Muscle layer of duodenum (tissue), 2 donors: Measurements from ENCODE around the gene ALX4.

Experiments used
- H3K27ac ChIP-seq: one replicate; pipeline ENCODE4 v1.7.0; 2013; ENCODE audit warnings: mild to moderate bottlenecking, low read length
- H3K27me3 ChIP-seq: one replicate; pipeline ENCODE4 v1.7.0; 2013; ENCODE audit warnings: low read depth, mild to moderate bottlenecking, control low read depth, low read length
- H3K36me3 ChIP-seq, 2 donors: one replicate each; pipeline ENCODE4 v1.7.0; 2013; ENCODE audit warnings: low read length in 2 of 2, control low read depth in 1 of 2, mild to moderate bottlenecking in 1 of 2; ENCODE audit not compliant: insufficient read depth in 2 of 2, control insufficient read depth in 1 of 2
- H3K4me1 ChIP-seq, 2 donors: one replicate each; pipeline ENCODE4 v1.7.0; 2013; ENCODE audit warnings: low read length in 2 of 2, mild to moderate bottlenecking in 2 of 2, control low read depth in 1 of 2, moderate library complexity in 1 of 2; ENCODE audit not compliant: insufficient read depth in 2 of 2, control insufficient read depth in 1 of 2
- H3K4me3 ChIP-seq, 2 donors: one replicate each; pipeline ENCODE4 v1.7.0; 2013; ENCODE audit warnings: low read length in 2 of 2, low read depth in 1 of 2, mild to moderate bottlenecking in 1 of 2
- H3K9me3 ChIP-seq, 2 donors: one replicate each; pipeline ENCODE4 v1.7.0; 2013; ENCODE audit warnings: low read length in 2 of 2, control low read depth in 1 of 2, mild to moderate bottlenecking in 1 of 2; ENCODE audit not compliant: control insufficient read depth in 1 of 2
- donor health status: healthy.

ALX4 gene

DNA sequence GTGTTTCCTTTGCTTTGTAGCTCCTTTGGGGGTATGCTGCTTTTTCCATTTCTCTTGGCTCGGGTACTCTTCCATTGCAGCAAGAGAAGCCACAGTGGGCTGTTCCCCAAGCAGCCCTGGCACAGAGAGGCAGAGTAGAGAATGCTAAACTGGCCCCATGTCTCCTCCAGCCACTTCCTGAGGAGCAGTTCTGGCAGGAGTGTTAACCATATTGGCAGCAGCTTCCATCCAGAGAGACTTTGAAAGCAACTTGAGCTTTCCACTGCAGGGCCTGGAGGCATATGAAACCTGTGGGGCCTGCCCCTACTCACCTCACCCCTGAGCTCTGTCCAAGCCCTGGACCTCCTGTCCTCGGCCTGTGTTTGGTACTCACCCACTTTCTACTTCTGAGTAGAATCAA is 61.8 kb downstream of the ALX4 start:
- no peak overlapping the region for H3K4me3 ChIP-seq
- peaks cover 6 to 18% of the 10 kb centered on the region in 2 donors for H3K36me3 ChIP-seq
- peaks cover 9 to 13% of the 10 kb centered on the region in 2 donors for H3K9me3 ChIP-seq
- peaks cover 0 to 4% of the 10 kb centered on the region in 2 donors for H3K4me1 ChIP-seq
- no peak overlapping the region for H3K27ac ChIP-seq
- no peaks in the 10 kb centered on the region for H3K27me3 ChIP-seq

DNA sequence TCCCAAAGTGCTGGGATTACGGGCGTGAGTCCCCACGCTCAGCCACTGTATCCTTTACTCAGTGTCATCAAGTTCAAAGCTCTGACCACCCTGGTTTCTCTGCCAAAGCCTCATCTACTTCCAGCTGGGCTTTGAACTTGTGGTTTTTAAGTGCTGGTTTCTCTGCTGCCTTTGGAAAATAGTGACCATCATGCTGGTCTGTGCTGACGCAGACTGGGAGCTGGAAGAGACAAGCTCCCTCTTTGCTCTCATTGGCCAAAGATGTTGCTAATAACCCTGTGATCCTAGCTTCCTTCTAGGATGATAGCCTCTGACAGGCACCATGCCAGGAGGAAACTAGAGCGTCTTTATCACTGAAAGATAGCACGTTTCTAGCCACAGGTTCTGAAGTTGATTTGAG is 62.4 kb downstream of the ALX4 start:
- H3K4me3 ChIP-seq, result no peak overlapping the region

DNA sequence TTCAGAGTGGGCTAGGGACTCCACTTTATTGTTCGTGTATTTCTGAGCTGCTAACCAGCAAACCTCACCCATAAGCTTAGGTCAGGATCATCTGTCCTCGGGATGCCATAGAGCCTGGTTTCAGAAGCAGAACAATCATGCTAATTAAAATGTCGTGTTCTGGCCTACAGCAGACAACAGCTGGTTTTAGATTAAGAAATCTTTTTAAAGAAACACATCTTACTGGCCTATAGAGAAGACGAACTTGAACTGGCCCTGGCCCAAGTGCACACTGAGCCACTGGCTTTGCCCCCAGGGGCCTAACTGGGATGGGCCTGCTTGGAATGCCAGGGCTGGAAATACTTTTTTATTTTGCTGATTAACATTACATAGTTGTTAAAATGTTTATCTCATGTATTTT is 63.2 kb downstream of the ALX4 start:
- Histone ChIP-seq H3K27me3 (no peaks in the 10 kb centered on the region), H3K4me3 (no peak overlapping the region), H3K27ac (no peak overlapping the region), H3K36me3 (peaks cover 6 to 14% of the 10 kb centered on the region in 2 donors), H3K9me3 (peaks cover 0 to under 1% of the 10 kb centered on the region in 2 donors), H3K4me1 (peaks cover 0 to 4% of the 10 kb centered on the region in 2 donors)

More for the DNA sequence above, 62.4 kb downstream of the ALX4 start:
- Histone ChIP-seq H3K9me3 (peaks cover 4 to 7% of the 10 kb centered on the region in 2 donors), H3K4me1 (peaks cover 0 to 4% of the 10 kb centered on the region in 2 donors), H3K36me3 (peaks cover 6 to 14% of the 10 kb centered on the region in 2 donors), H3K27ac (no peak overlapping the region), H3K27me3 (no peaks in the 10 kb centered on the region)

DNA sequence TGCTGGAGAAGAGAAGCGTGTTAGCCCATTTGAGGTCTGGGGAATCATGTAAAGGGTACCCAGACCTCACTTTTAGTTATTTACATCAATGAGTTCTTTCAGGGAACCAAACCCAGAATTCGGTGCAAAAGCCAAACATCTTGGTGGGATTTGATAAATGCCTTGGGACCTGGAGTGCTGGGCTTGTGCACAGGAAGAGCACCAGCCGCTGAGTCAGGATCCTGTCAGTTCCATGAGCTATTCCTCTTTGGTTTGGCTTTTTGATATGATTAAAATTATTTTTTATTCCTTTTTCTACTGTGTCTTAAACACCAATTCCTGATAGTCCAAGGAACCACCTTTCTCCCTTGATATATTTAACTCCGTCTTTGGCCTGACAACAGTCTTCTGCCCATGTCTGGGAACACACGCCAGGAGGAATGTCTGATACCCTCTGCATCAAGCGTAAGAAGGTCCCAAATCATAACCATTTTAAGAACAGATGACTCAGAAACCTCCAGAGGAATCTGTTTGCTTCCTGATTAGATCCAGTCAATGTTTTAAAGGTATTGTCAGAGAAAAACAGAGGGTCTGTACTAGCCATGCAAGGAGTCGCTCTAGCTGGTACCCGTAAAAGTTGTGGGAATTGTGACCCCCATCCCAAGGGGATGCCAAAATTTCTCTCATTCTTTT is 65.2 kb downstream of the ALX4 start:
- H3K27me3 ChIP-seq, result no peaks in the 10 kb centered on the region
- no peak overlapping the region for H3K27ac ChIP-seq
- H3K4me3 ChIP-seq, result no peak overlapping the region
- H3K4me1 ChIP-seq, result peaks cover 0 to 4% of the 10 kb centered on the region in 2 donors
- H3K9me3 ChIP-seq, result no peaks in the 10 kb centered on the region
- H3K36me3 ChIP-seq, result peaks cover 6 to 14% of the 10 kb centered on the region in 2 donors

DNA sequence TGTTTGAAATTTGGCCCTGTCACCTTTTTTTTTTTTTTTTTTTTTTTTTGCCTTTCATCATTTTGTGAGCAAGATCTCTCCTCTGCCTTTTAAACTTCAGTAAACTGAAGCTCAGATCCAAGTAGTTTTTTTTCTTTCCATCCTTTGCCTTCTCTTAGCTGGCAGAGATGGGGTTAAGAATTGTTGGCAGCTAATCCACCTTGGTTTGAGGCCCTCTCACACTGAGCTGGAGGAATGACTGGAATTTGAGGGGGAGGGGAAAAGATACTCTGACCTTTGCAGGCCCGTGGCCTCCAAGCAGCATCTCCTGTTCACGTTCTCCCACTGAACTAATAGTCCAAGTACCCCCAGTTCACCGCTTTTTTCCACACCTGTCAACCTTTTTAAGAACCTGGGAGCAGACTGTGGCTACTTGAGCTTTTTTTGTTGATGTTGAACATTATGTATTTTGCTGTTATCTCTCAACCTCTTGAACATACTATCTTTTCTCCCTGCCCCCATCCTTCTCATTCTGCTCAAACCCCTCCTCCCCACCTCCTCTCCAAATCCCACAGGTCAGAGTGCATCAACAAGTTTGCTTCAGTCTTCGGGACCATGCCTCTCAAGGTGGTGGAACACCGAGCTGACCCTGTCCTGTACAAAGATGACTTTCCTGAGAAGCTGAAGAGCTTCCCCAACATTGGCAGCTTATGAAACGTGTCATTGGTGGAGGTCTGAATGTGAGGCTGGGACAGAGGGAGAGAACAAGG is 66.2 kb downstream of the ALX4 start:
- H3K9me3 ChIP-seq, result no peaks in the 10 kb centered on the region
- H3K4me3 ChIP-seq, result no peak overlapping the region
- no peaks in the 10 kb centered on the region for H3K27me3 ChIP-seq
- H3K36me3 ChIP-seq, result peaks cover 6 to 9% of the 10 kb centered on the region in 2 donors
- no peak overlapping the region for H3K27ac ChIP-seq
- H3K4me1 ChIP-seq, result peaks cover 0 to 4% of the 10 kb centered on the region in 2 donors

DNA sequence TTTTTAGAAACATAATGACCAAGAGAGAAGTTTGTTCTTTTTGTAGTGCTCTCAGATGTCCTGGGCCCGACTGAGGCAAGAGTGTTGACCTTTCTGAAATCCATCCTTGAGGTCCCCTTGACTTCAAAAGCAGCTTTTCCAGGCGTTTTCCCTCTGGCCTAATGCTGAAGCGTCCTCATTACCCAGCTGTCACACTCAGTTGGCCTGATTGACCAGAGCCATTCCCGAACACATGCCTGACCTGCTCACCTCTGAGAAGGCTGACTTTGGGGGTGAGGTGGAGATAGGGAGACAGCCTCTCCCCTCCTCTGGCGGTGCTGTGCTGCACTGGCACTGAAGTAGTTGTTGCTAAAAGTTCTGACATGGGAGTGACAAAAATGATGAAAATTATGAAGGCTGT is 66.9 kb downstream of the ALX4 start:
- Histone ChIP-seq H3K4me1 (peaks cover 0 to 4% of the 10 kb centered on the region in 2 donors), H3K9me3 (no peaks in the 10 kb centered on the region), H3K27ac (no peak overlapping the region), H3K36me3 (peaks cover 6 to 9% of the 10 kb centered on the region in 2 donors), H3K27me3 (no peaks in the 10 kb centered on the region), H3K4me3 (no peak overlapping the region)

DNA sequence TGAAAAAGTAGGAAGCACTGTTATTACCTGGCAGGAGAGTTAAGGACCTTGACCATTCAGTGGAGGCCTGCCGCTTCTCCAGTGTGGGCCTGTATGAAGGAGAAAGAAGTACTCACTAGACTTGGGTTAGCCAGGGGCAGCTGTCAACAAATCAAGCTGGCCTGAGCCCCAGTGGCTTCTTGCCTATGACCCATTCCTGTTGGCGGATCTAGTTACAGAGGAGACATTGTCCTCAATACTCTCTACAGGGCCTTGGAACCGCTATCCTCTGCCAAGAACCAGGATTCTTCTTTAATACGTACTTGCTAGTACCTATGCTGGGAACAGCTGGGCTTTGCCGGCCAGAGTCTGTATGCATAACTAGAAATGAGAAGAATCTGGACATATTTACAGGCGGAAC is 68.1 kb downstream of the ALX4 start:
- Histone ChIP-seq H3K27ac (no peak overlapping the region), H3K27me3 (no peaks in the 10 kb centered on the region), H3K4me3 (no peak overlapping the region), H3K9me3 (no peaks in the 10 kb centered on the region), H3K36me3 (peaks cover 6 to 12% of the 10 kb centered on the region in 2 donors), H3K4me1 (peaks cover 0 to 4% of the 10 kb centered on the region in 2 donors)

DNA sequence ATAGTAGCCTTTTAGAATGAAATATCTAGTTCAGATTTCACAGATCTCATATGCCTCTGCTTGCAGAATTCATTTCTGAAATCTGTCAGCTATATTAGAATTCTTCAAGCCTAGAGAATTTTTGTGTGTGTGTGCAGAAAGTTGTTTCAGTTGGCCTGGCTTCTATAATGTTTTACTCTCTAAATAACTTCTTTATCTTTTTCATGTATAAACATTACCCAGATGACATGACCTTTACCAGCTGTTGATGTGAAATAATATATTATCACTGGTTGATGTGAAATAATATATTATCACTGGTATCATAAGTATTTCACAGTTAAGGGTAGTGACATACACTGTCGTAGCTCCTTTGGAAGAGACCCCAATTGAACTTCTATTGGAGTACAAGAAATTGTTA is 72.8 kb downstream of the ALX4 start:
- Histone ChIP-seq H3K36me3 (peaks cover 3 to 21% of the 10 kb centered on the region in 2 donors), H3K27ac (no peak overlapping the region), H3K4me1 (no peaks in the 10 kb centered on the region), H3K27me3 (no peaks in the 10 kb centered on the region), H3K4me3 (no peak overlapping the region), H3K9me3 (no peaks in the 10 kb centered on the region)

DNA sequence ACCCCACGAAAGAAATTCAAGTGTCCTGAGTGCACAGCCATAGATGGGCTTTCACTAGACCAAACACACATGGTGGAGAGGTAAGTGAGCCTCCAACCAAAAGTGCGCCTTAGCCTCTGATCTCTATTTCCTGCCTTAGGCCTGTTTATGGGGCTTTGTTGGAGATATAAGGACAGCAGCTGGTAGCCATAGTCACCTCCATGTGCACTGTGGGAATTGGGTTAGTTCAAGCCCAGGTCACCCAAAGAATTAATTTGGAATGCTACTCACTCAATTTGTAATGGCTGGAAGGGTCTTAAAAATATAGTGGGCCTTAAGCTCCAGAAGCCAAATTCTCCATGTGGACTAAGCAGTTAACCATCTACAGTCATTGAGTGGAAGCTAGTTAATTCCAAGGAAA is 73.6 kb downstream of the ALX4 start:
- Histone ChIP-seq H3K36me3 (peaks cover 3 to 21% of the 10 kb centered on the region in 2 donors), H3K4me1 (no peaks in the 10 kb centered on the region), H3K27ac (no peak overlapping the region), H3K9me3 (no peaks in the 10 kb centered on the region), H3K27me3 (no peaks in the 10 kb centered on the region), H3K4me3 (no peak overlapping the region)

DNA sequence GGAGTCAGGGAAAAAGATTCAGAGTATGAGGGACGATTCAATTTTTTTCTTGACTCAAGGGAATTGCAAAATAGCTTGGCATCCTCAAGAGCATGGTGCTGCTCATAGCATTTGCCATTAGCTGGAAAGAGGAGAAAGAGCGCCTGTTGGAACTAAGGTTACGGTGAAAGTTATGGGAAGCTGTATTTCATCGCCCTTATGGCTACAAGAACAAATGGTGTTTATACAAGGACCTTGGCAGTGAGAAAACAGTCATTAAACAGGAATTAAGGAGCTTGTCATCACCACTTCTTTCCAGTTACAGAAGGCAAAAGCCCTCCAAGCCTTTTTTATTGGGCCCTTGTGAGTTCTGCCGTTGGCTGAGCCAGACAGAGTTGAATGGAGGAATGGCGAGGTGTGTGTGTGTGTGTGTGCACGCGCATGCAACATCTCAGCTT is 74.2 kb downstream of the ALX4 start:
- H3K4me3 ChIP-seq, result no peak overlapping the region
- H3K4me1 ChIP-seq, result no peaks in the 10 kb centered on the region
- H3K27me3 ChIP-seq, result no peaks in the 10 kb centered on the region
- no peaks in the 10 kb centered on the region for H3K9me3 ChIP-seq
- H3K27ac ChIP-seq, result no peak overlapping the region
- H3K36me3 ChIP-seq, result peaks cover 3 to 21% of the 10 kb centered on the region in 2 donors

DNA sequence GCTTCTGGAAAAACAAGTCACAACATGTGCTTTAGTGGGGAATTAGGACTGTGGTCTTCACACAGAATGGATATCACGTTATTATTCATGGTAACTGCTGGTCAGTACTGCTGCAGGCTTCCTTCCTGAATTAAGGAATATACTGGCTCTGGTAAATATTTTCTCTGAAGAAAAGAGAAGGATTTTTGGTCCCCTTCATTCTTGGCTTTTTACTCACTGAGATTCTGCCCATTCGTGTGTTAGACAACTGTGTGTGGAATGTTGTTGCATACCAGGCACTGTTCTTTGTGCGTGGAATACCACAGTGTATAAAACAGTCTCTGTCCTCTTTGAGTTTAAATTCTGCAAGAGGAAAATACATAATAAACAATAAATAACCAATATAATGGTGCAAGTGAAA is 80.3 kb downstream of the ALX4 start:
- H3K27ac ChIP-seq, result no peak overlapping the region
- peaks cover 3% of the 10 kb centered on the region in 2 donors for H3K36me3 ChIP-seq
- no peak overlapping the region for H3K4me3 ChIP-seq
- no peaks in the 10 kb centered on the region for H3K9me3 ChIP-seq
- H3K27me3 ChIP-seq, result no peaks in the 10 kb centered on the region
- no peaks in the 10 kb centered on the region for H3K4me1 ChIP-seq
